GM23338 (cell line): ENCODE data around the gene LARGE1. TPM values are rescaled to one million over a fixed set of nuclear protein-coding genes. Genes with fewer than 3 reads are reported as not detected.

ENCODE experiments used
- ATAC-seq: fragments of 200-7000 bp; cut with Tn5 transposase; 3 replicates; pipeline ENCODE4 v1.9.1; 2020
- DNase-seq: peaks from one replicate; pipeline ENCODE4 v3.0.0-alpha.2; 2015; ENCODE audit warnings: low spot score
- H2AFZ ChIP-seq: fragments of 200-600 bp; sonication (generic); 2 replicates; pipeline ENCODE4 v1.8.0; 2016; ENCODE audit warnings: antibody characterized with exemption, mild to moderate bottlenecking, moderate library complexity
- H3F3A ChIP-seq: fragments of 200-600 bp; sonication (generic); replicated peaks from 2 replicates; pipeline ENCODE4 v1.8.0; 2017; ENCODE audit warnings: antibody characterized with exemption, mixed run types, low read depth
- H3K27ac ChIP-seq: fragments of 200-600 bp; sonication (generic); 2 replicates; pipeline ENCODE4 v1.6.1; 2016; ENCODE audit warnings: low read depth
- H3K27me3 ChIP-seq: fragments of 200-600 bp; sonication (generic); 2 replicates; pipeline ENCODE4 v1.8.0; 2016; ENCODE audit warnings: mild to moderate bottlenecking, mixed run types, moderate library complexity; ENCODE audit not compliant: insufficient read depth
- H3K36me3 ChIP-seq: fragments of 200-600 bp; sonication (generic); 2 replicates; pipeline ENCODE4 v1.8.0; 2016; ENCODE audit warnings: mild to moderate bottlenecking; ENCODE audit not compliant: insufficient read depth
- H3K4me1 ChIP-seq: fragments of 200-600 bp; sonication (generic); 2 replicates; pipeline ENCODE4 v1.8.0; 2016; ENCODE audit warnings: mild to moderate bottlenecking, moderate library complexity; ENCODE audit not compliant: insufficient read depth
- H3K4me2 ChIP-seq: fragments of 200-600 bp; sonication (generic); 2 replicates; pipeline ENCODE4 v1.7.1; 2017; ENCODE audit warnings: mixed run types
- H3K4me3 ChIP-seq: fragments of 200-600 bp; sonication (generic); 2 replicates; pipeline ENCODE4 v1.6.1; 2016; ENCODE audit warnings: mixed run types
- H3K79me2 ChIP-seq: fragments of 200-600 bp; sonication (generic); replicated peaks from 2 replicates; pipeline ENCODE4 v1.8.0; 2017; ENCODE audit warnings: mild to moderate bottlenecking; ENCODE audit not compliant: insufficient read depth
- H3K9me2 ChIP-seq: fragments of 200-600 bp; sonication (generic); 2 replicates; pipeline ENCODE4 v1.8.0; 2017; ENCODE audit not compliant: insufficient read depth
- H4K20me1 ChIP-seq: fragments of 200-600 bp; sonication (generic); replicated peaks from 2 replicates; pipeline ENCODE4 v1.8.0; 2017; ENCODE audit warnings: mild to moderate bottlenecking; ENCODE audit not compliant: insufficient read depth
- H3K27ac Mint-ChIP-seq: 2 replicates; pipeline ENCODE4 v1.8.0; 2020; ENCODE audit warnings: inconsistent platforms, mild to moderate bottlenecking, moderate library complexity, mixed read lengths
- H3K27me3 Mint-ChIP-seq: 3 replicates; pipeline ENCODE4 v1.8.0; 2022; ENCODE audit warnings: low read depth, mild to moderate bottlenecking, moderate library complexity, mixed read lengths, inconsistent platforms; ENCODE audit not compliant: insufficient read depth, poor library complexity
- H3K36me3 Mint-ChIP-seq: 3 replicates; pipeline ENCODE4 v1.8.0; 2021; ENCODE audit warnings: low read depth, mild to moderate bottlenecking, inconsistent platforms, moderate library complexity, mixed read lengths
- H3K4me1 Mint-ChIP-seq: 3 replicates; pipeline ENCODE4 v1.8.0; 2020; ENCODE audit warnings: mild to moderate bottlenecking, inconsistent platforms, mixed read lengths
- H3K4me3 Mint-ChIP-seq: 3 replicates; pipeline ENCODE4 v1.8.0; 2021; ENCODE audit warnings: moderate library complexity, mild to moderate bottlenecking, inconsistent platforms, mixed read lengths
- H3K9me3 Mint-ChIP-seq: 3 replicates; pipeline ENCODE4 v1.8.0; 2020; ENCODE audit warnings: moderate library complexity, mild to moderate bottlenecking, inconsistent platforms, mixed read lengths
- EZH2 ChIP-seq: fragments of 200-600 bp; sonication (generic); IDR thresholded peaks from one replicate; pipeline ENCODE4 v1.8.0; 2017; ENCODE audit warnings: antibody characterized with exemption, mild to moderate bottlenecking, low read depth; ENCODE audit not compliant: unreplicated experiment
- POLR2AphosphoS5 ChIP-seq: IDR thresholded peaks from 2 replicates; pipeline ENCODE4 v1.6.1; 2016; ENCODE audit warnings: antibody characterized with exemption, low read depth
- ZNF331 ChIP-seq: fragments of 250-450 bp; sonication (Bioruptor Pico); IDR thresholded peaks from 2 replicates; pipeline ENCODE4 v1.5.0; 2020; ENCODE audit warnings: low read depth, mild to moderate bottlenecking, moderate library complexity
- polyA plus RNA-seq: library from polyadenylated mRNA; unstranded; fragments of >200 nt; fragmentation: Nextera tagmentation; extraction: Ambion mirVana; gene quantifications from 2 replicates; pipeline ENCODE4 v1.2.1, GENCODE V29; 2016
- total RNA-seq: library from RNA; depleted of rRNA; stranded (reverse); fragments of >200 nt; shearing (Covaris generic); gene quantifications from 2 replicates; pipeline ENCODE4 v1.2.3, GENCODE V29; 2014
- TF ChIP-seq, protein P1 (sequence below): IDR thresholded peaks from 2 replicates; pipeline ENCODE4 v1.6.1; 2016; ENCODE audit warnings: antibody characterized with exemption
- TF ChIP-seq, protein P2 (sequence below), 2 experiments: fragments of 200-600 bp in 1 of 2; sonication (generic) in 1 of 2; conservative IDR thresholded peaks; 2 replicates each; pipeline versions ENCODE4 v1.5.1 to v1.6.1; 2016 to 2017; ENCODE audit warnings: antibody characterized with exemption in 2 of 2, low read depth in 2 of 2, mild to moderate bottlenecking in 2 of 2, moderate library complexity in 1 of 2
- TF ChIP-seq, protein P3 (sequence below): IDR thresholded peaks from one replicate; pipeline ENCODE4 v1.6.1; 2018; ENCODE audit warnings: antibody characterized with exemption; ENCODE audit not compliant: unreplicated experiment

LARGE1 gene
- total and polyA plus RNA-seq, 2 experiments from 2014 or later: 12.8 to 75.6 TPM

DNA sequence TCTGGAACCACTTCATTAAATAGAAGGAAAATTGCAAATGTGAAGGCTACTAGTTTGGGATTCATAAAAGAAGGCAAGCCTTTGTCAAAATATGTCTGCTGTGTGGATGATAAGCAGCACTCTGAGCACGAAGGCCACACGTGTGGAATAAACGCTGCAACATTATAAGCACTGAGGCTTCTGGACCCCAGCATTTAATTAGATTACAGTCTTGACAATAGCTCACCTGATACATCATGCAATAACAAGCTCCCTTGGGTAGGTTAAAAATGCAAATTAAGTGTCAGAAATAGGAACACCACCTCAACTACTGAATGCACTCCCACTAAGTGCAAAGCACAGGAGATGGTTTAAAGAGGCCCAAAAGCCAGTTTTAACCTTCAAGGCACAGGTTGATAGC, 179.3 kb downstream of the LARGE1 start (continued):
- TF ChIP-seq, protein P1, sequence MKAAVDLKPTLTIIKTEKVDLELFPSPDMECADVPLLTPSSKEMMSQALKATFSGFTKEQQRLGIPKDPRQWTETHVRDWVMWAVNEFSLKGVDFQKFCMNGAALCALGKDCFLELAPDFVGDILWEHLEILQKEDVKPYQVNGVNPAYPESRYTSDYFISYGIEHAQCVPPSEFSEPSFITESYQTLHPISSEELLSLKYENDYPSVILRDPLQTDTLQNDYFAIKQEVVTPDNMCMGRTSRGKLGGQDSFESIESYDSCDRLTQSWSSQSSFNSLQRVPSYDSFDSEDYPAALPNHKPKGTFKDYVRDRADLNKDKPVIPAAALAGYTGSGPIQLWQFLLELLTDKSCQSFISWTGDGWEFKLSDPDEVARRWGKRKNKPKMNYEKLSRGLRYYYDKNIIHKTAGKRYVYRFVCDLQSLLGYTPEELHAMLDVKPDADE: no peak
- no peak for TF ChIP-seq POLR2AphosphoS5
- TF ChIP-seq, protein P2, sequence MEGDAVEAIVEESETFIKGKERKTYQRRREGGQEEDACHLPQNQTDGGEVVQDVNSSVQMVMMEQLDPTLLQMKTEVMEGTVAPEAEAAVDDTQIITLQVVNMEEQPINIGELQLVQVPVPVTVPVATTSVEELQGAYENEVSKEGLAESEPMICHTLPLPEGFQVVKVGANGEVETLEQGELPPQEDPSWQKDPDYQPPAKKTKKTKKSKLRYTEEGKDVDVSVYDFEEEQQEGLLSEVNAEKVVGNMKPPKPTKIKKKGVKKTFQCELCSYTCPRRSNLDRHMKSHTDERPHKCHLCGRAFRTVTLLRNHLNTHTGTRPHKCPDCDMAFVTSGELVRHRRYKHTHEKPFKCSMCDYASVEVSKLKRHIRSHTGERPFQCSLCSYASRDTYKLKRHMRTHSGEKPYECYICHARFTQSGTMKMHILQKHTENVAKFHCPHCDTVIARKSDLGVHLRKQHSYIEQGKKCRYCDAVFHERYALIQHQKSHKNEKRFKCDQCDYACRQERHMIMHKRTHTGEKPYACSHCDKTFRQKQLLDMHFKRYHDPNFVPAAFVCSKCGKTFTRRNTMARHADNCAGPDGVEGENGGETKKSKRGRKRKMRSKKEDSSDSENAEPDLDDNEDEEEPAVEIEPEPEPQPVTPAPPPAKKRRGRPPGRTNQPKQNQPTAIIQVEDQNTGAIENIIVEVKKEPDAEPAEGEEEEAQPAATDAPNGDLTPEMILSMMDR (conservative IDR thresholded peaks at IDR 0.05; ENCODE audit: low read depth in 2 of 2): no peak
- TF ChIP-seq EZH2: no peak
- TF ChIP-seq, protein P3, sequence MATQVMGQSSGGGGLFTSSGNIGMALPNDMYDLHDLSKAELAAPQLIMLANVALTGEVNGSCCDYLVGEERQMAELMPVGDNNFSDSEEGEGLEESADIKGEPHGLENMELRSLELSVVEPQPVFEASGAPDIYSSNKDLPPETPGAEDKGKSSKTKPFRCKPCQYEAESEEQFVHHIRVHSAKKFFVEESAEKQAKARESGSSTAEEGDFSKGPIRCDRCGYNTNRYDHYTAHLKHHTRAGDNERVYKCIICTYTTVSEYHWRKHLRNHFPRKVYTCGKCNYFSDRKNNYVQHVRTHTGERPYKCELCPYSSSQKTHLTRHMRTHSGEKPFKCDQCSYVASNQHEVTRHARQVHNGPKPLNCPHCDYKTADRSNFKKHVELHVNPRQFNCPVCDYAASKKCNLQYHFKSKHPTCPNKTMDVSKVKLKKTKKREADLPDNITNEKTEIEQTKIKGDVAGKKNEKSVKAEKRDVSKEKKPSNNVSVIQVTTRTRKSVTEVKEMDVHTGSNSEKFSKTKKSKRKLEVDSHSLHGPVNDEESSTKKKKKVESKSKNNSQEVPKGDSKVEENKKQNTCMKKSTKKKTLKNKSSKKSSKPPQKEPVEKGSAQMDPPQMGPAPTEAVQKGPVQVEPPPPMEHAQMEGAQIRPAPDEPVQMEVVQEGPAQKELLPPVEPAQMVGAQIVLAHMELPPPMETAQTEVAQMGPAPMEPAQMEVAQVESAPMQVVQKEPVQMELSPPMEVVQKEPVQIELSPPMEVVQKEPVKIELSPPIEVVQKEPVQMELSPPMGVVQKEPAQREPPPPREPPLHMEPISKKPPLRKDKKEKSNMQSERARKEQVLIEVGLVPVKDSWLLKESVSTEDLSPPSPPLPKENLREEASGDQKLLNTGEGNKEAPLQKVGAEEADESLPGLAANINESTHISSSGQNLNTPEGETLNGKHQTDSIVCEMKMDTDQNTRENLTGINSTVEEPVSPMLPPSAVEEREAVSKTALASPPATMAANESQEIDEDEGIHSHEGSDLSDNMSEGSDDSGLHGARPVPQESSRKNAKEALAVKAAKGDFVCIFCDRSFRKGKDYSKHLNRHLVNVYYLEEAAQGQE: no peak
- no peak for TF ChIP-seq ZNF331 (CRISPR knock-in tag)

DNA sequence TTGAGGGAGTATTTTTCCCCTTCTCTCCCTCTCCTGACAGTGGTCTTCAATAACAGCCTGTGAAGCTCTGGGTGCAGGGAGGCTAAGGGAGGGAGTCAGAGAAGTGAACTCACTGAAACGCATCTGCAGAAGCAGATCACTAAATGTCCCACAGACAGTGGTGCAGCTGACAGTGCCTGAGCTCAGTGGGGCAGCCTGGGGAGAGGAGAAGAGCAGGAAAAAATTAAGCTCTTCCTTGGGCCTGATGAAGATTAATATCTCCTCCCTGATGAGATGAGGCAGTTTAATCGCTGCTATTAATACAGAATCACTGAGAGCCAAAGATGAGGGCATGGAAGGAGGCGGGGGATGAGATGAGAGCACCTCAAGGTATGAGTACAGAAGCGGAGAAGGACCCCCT, 180.8 kb downstream of the LARGE1 start:
- no peaks in the 10 kb centered on the region; the same call in 1 of the 2 replicates for H3K36me3 ChIP-seq
- H3K27me3 ChIP-seq: no peaks in the 10 kb centered on the region
- Mint-ChIP-seq H3K36me3 (peaks cover 33% of the 10 kb centered on the region), H3K4me3 (no peak overlapping the region), H3K27me3 (peaks cover 1% of the 10 kb centered on the region), H3K9me3 (peaks cover 10% of the 10 kb centered on the region; the same call in 2 of the 3 replicates), H3K27ac (no peak overlapping the region), H3K4me1 (peaks cover 61% of the 10 kb centered on the region)
- H3K4me1 ChIP-seq: peaks cover 35% of the 10 kb centered on the region
- H3K4me3 ChIP-seq: no peak overlapping the region
- peaks cover 97% of the 10 kb centered on the region for H3K79me2 ChIP-seq
- DNase-seq (no peak), ATAC-seq (no peak)
- H3K4me2 ChIP-seq: peak overlapping the region; percentile 48; the same call in 1 of the 2 replicates
- H2AFZ ChIP-seq: no peak overlapping the region
- TF ChIP-seq POLR2AphosphoS5: no peak
- TF ChIP-seq, protein P3: no peak
- no peak overlapping the region; the same call in 1 of the 2 replicates for H3K27ac ChIP-seq
- peaks cover 28% of the 10 kb centered on the region for H4K20me1 ChIP-seq
- no peaks in the 10 kb centered on the region for H3F3A ChIP-seq
- H3K9me2 ChIP-seq: 0 out of 2 replicates have a peak, but pooled peaks cover 5% of the 10 kb centered on the region
